NT2/D1 (cell line): ENCODE data around the gene EPHA5.

ENCODE experiments used
- DNase-seq: peaks from one replicate; pipeline ENCODE4 v3.0.0-alpha.2; 2011; ENCODE audit warnings: low read depth, low spot score
- H3K27me3 ChIP-seq: 2 replicates; pipeline ENCODE4 v1.6.0; 2011; ENCODE audit warnings: mild to moderate bottlenecking; ENCODE audit not compliant: insufficient read length, insufficient read depth
- H3K36me3 ChIP-seq: 2 replicates; pipeline ENCODE4 v1.6.1; 2011; ENCODE audit warnings: mild to moderate bottlenecking, low read length, mixed read lengths; ENCODE audit not compliant: insufficient read depth, insufficient read length
- H3K4me1 ChIP-seq: 2 replicates; pipeline ENCODE4 v1.5.1; 2011; ENCODE audit not compliant: insufficient read depth, insufficient read length
- H3K4me3 ChIP-seq: 2 replicates; pipeline ENCODE4 v1.5.1; 2011; ENCODE audit warnings: low read depth; ENCODE audit not compliant: insufficient read length
- H3K9ac ChIP-seq: 2 replicates; pipeline ENCODE4 v1.6.0; 2011; ENCODE audit warnings: low read depth; ENCODE audit not compliant: insufficient read length
- H3K9me3 ChIP-seq: 2 replicates; pipeline ENCODE4 v1.5.1; 2011; ENCODE audit warnings: mild to moderate bottlenecking, low read length; ENCODE audit not compliant: insufficient read depth
- SUZ12 ChIP-seq: IDR thresholded peaks from 2 replicates; pipeline ENCODE4 v1.6.1; 2011; ENCODE audit not compliant: insufficient read length, insufficient read depth; ENCODE audit errors: extremely low read depth
- YY1 ChIP-seq: IDR thresholded peaks from 2 replicates; pipeline ENCODE4 v1.6.1; 2011; ENCODE audit not compliant: insufficient read length, insufficient read depth
- ZNF274 ChIP-seq: IDR thresholded peaks from 2 replicates; pipeline ENCODE4 v1.6.1; 2011; ENCODE audit warnings: mild to moderate bottlenecking, low read depth, low read length

Gene EPHA5

DNA sequence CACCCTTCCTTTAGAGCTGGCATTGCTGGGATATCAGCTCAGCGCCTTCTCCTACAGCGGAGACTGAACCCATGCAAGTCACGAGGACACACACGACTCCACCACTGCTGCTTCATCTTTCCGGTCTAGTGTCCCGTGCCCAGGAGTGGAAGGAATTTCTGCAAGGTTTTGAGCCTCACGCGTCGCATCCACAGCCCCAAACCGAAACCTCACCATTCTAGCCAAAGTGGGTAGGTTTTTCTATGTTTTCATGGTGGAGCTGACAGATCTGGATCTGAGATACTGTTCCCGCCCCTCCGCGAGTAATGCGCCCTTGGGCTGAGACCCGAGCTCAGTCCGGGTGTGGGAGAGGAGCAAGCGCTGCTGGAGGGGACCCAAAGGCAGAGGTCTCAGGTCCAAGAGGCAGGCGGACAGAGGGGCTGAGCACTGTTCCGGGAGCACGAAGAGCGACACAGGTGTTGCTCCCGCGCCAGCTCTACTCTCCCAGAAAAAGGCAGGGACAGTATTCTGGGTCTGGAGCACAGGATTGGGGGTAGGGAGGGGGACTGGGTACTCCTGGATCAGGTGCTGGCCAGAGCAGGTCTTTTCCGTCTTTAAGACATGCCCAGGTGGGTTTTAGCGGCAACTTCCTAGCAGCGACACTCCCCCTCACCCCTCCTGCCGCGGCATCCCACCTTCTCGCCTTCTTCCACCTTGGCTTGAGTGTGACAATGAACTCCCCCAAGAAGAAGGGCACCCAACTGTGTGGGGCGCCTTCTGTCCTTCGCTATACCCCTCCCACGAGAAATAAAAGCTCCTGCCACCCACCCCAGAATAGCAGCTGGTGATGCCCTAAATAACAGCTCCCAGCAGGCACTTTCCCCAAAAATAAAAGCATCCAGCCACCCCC is 1.8 kb downstream of the EPHA5 start:
- H3K36me3 ChIP-seq = no peaks in the 10 kb centered on the region
- peaks cover 63% of the 10 kb centered on the region for H3K27me3 ChIP-seq
- H3K9me3 ChIP-seq = no peaks in the 10 kb centered on the region
- H3K4me3 ChIP-seq = peak overlapping the region; percentile 13
- DNase-seq = no peak
- TF ChIP-seq YY1 (no peak), ZNF274 (no peak), SUZ12 (no peak)
- peaks cover 3% of the 10 kb centered on the region for H3K4me1 ChIP-seq
- no peak overlapping the region for H3K9ac ChIP-seq

DNA sequence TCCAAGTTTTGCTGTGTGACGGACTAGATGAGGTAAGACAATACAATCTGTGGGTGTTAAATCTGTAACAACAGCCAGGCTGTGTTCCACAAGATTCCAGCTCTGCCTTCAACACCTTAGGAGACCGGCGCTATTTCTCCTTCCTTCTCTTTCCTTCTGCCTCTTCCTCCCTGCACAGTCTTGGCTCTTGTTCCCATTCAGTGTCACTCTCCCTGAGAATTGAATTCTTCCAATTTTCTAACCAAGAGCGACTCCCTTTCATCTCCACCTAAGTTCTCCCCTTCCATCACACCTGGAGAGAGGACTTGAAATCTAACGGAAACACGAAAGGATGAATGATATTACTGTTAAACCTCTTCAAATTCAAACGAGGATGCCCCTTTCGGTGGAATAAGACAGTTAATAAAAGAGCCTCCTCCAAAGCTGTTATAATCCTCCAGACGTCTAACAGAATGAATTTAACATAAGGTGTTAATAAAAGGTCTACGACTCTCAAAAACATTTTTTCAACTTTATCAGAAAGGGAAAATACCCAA is 2.7 kb downstream of the EPHA5 start:
- DNase-seq = no peak
- no peaks in the 10 kb centered on the region for H3K36me3 ChIP-seq
- no peak overlapping the region for H3K9ac ChIP-seq
- H3K4me1 ChIP-seq = peaks cover 3% of the 10 kb centered on the region
- peaks cover 55% of the 10 kb centered on the region for H3K27me3 ChIP-seq
- H3K4me3 ChIP-seq = no peak overlapping the region
- no peaks in the 10 kb centered on the region for H3K9me3 ChIP-seq
- TF ChIP-seq SUZ12 (no peak), ZNF274 (no peak), YY1 (no peak)

DNA sequence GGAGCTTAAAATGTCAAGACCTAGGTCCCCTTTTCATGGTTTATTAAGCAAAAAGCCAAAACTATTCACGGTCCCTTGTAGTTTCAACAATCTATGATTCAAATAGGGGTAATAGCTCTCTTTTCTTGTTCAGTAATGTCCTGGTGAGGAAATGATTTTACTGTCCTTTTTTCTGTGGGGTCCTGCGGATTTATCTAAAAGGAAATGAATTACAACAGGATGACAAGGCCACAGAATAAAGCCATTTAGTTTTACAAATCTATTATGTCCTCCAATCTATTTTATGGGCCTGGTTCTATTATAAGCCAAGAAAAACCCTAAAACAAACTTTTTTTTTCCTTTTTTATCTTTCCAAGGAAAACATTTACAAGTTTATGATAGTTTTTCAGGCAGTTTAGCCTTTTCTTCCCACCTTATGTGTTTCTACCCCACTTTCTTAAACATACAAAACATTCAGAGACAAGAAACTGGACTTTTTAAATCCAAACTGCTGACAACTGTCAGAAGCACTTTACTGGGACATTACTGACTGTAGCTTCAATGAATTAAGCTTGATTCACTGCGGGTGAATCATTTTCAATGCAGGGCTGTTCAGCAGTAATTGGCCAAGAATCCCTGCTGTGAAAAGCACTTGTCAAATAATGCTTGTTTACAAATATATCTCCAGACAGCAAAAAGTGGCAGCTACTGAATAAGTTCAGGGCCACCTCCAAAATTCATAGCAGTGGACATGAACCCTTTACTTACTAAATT is 4.3 kb downstream of the EPHA5 start:
- no peak for TF ChIP-seq YY1
- TF ChIP-seq ZNF274 = no peak
- DNase-seq = no peak
- H3K36me3 ChIP-seq = no peaks in the 10 kb centered on the region
- no peak overlapping the region for H3K9ac ChIP-seq
- peaks cover 3% of the 10 kb centered on the region for H3K4me1 ChIP-seq
- no peaks in the 10 kb centered on the region for H3K9me3 ChIP-seq
- H3K4me3 ChIP-seq = no peak overlapping the region
- H3K27me3 ChIP-seq = peaks cover 40% of the 10 kb centered on the region

DNA sequence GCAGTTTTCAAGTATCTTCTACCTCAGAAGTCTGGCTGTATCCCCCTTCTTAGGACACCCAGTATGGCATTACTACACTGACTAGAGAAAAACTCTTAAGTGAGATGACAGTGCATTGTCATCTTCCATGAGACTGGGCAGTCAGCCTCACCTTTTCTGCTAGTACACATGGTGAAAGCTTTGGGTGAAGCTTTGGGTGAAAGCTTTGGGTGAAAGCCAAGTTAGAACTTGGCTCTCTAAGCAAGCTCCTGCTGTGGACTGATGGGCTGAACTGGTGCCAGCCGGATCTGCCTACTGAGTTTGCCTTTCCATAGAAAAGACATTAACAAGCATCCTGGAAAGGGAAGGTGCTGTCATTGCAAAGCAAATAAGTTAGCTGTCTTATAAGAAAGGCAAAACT is 8.8 kb downstream of the EPHA5 start:
- DNase-seq = no peak
- no peak for TF ChIP-seq YY1
- no peak for TF ChIP-seq ZNF274
- no peak for TF ChIP-seq SUZ12

DNA sequence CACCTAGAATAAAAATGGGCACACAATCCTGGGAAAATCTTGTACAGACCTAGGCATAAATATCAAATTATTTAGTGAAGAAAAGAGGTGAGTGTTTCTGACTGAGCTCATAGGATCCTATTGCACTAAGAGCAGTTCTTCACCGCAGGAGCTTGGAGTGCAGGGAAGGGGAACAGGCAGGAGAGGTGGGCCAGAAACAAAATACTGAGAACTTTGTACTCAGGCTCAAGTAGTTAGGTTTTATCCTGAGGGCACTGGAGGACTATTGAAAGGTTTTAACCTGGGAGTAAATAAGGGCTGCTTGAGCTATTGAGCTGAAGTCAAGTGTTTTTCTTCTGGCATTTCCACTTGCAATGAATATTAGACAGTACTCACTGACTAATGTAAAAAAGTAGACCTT is 12.2 kb downstream of the EPHA5 start:
- Histone ChIP-seq H3K9ac (no peak overlapping the region), H3K36me3 (no peaks in the 10 kb centered on the region), H3K4me1 (no peaks in the 10 kb centered on the region), H3K27me3 (no peaks in the 10 kb centered on the region), H3K4me3 (no peak overlapping the region), H3K9me3 (no peaks in the 10 kb centered on the region)
- TF ChIP-seq YY1 = no peak
- TF ChIP-seq ZNF274 = no peak
- no peak for TF ChIP-seq SUZ12
- no peak for DNase-seq

More for the DNA sequence above, 8.8 kb downstream of the EPHA5 start:
- no peak overlapping the region for H3K4me3 ChIP-seq
- H3K4me1 ChIP-seq = no peaks in the 10 kb centered on the region
- no peak overlapping the region for H3K9ac ChIP-seq
- H3K9me3 ChIP-seq = no peaks in the 10 kb centered on the region
- H3K36me3 ChIP-seq = no peaks in the 10 kb centered on the region
- no peaks in the 10 kb centered on the region for H3K27me3 ChIP-seq

DNA sequence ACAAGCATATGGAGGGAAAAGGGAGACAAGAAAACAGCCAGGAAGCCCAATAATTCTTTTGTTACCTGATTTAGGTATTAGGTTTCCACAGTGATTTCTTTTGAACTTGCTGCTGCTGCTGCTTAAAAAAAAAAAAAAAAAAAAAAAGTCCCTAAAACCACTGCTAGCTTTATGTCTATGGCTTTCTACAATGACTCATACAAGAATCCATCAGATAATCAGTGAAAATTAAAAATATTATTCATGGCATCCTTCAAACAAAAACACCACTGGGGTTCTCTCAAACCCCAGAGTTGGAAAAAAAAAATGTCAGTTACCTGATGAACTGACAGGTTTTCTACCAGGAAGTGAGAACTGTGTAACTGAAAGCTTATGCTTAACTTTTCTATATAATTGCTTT is 14.3 kb downstream of the EPHA5 start:
- H3K9ac ChIP-seq = no peak overlapping the region
- no peak for TF ChIP-seq ZNF274
- no peak for TF ChIP-seq SUZ12
- no peak for TF ChIP-seq YY1
- H3K36me3 ChIP-seq = no peaks in the 10 kb centered on the region
- H3K9me3 ChIP-seq = no peaks in the 10 kb centered on the region
- no peaks in the 10 kb centered on the region for H3K4me1 ChIP-seq
- no peak for DNase-seq
- H3K27me3 ChIP-seq = no peaks in the 10 kb centered on the region
- H3K4me3 ChIP-seq = no peak overlapping the region

DNA sequence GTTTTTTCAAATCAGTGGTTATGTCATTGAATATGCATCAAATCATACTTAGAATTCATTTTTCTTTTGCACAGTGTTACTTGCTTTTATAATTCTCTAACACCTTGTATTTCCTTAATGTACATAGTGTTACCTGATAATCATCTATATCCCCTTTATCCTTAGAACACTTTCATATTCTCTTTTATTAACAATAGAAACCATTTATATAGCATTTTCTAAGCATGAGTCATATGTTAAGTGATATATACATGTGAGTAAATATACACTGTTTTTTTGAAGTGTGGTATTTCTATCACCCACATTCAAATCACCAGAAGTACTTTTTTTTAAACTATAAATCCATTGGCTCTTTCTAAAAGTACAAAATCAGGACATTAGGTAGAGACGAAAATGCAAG is 15.3 kb downstream of the EPHA5 start:
- no peak overlapping the region for H3K4me3 ChIP-seq
- no peak for DNase-seq
- no peaks in the 10 kb centered on the region for H3K9me3 ChIP-seq
- H3K36me3 ChIP-seq = no peaks in the 10 kb centered on the region
- H3K27me3 ChIP-seq = no peaks in the 10 kb centered on the region
- H3K9ac ChIP-seq = no peak overlapping the region
- TF ChIP-seq YY1 (no peak), ZNF274 (no peak), SUZ12 (no peak)
- H3K4me1 ChIP-seq = no peaks in the 10 kb centered on the region
